CD14-positive monocyte (primary cell): ENCODE results near the gene OR1F1. TPM values are rescaled to one million over a fixed set of nuclear protein-coding genes. Genes with fewer than 3 reads are reported as not detected.

Experiments used
- DNase-seq, 3 donors: peaks; one replicate each; pipeline ENCODE4 v3.0.0-alpha.2; 2011 to 2022
- H2AFZ ChIP-seq: 2 replicates; pipeline ENCODE4 v1.6.0; 2012; ENCODE audit warnings: mild to moderate bottlenecking, low read depth, low read length, inconsistent platforms; ENCODE audit not compliant: insufficient read depth, poor library complexity, severe bottlenecking
- H3K27ac ChIP-seq, 2 donors: 1 replicate in 1 of 2; 2 replicates in 1 of 2; pipeline ENCODE4 v1.5.1; 2012 to 2013; ENCODE audit warnings: low read length in 2 of 2, control low read depth in 1 of 2, inconsistent platforms in 1 of 2, low read depth in 1 of 2, mild to moderate bottlenecking in 1 of 2
- H3K27me3 ChIP-seq, 2 donors: one replicate each; pipeline versions ENCODE4 v1.6.0 to v1.6.1; 2011 to 2013; ENCODE audit warnings: low read length in 2 of 2; ENCODE audit not compliant: control insufficient read depth in 2 of 2, insufficient read depth in 2 of 2
- H3K36me3 ChIP-seq, 2 donors: replicated peaks in 1 of 2; 1 replicate in 1 of 2; 2 replicates in 1 of 2; pipeline versions ENCODE4 v1.5.1 to v1.6.1; 2012 to 2013; ENCODE audit warnings: low read length in 2 of 2, control low read depth in 1 of 2, inconsistent platforms in 1 of 2, mild to moderate bottlenecking in 1 of 2; ENCODE audit not compliant: insufficient read depth in 2 of 2, control insufficient read depth in 1 of 2
- H3K4me1 ChIP-seq, 2 donors: 1 replicate in 1 of 2; 2 replicates in 1 of 2; pipeline versions ENCODE4 v1.5.1 to v1.6.1; 2012 to 2013; ENCODE audit warnings: low read length in 2 of 2, control low read depth in 1 of 2, inconsistent platforms in 1 of 2, mild to moderate bottlenecking in 1 of 2, moderate library complexity in 1 of 2; ENCODE audit not compliant: insufficient read depth in 2 of 2, control insufficient read depth in 1 of 2
- H3K4me2 ChIP-seq: replicated peaks from 2 replicates; pipeline ENCODE3; 2012; ENCODE audit warnings: low read length, moderate library complexity, mild to moderate bottlenecking; ENCODE audit not compliant: poor library complexity, severe bottlenecking; ENCODE audit errors: extremely low read depth
- H3K4me3 ChIP-seq, 3 experiments: fragments of 200-600 bp in 1 of 3; sonication (generic) in 1 of 3; replicated peaks in 1 of 3; 1 replicate in 2 of 3; 2 replicates in 1 of 3; pipeline ENCODE4 v1.5.1; 2011 to 2013; ENCODE audit warnings: low read length in 3 of 3, mild to moderate bottlenecking in 3 of 3, control low read depth in 2 of 3, low read depth in 2 of 3, inconsistent platforms in 1 of 3, moderate library complexity in 1 of 3
- H3K79me2 ChIP-seq: 2 replicates; pipeline ENCODE4 v1.6.0; 2012; ENCODE audit warnings: mild to moderate bottlenecking, control low read depth, inconsistent platforms, low read length, moderate library complexity; ENCODE audit not compliant: insufficient read depth
- H3K9ac ChIP-seq: 2 replicates; pipeline ENCODE4 v1.6.0; 2017; ENCODE audit warnings: low read length, mild to moderate bottlenecking; ENCODE audit not compliant: insufficient read depth, poor library complexity, severe bottlenecking
- H3K9me3 ChIP-seq, 2 donors: replicated peaks in 1 of 2; 1 replicate in 1 of 2; 2 replicates in 1 of 2; pipeline versions ENCODE4 v1.5.1 to v1.6.1; 2012 to 2013; ENCODE audit warnings: low read length in 2 of 2, control low read depth in 1 of 2; ENCODE audit not compliant: control insufficient read depth in 1 of 2, insufficient read depth in 1 of 2
- H4K20me1 ChIP-seq: 2 replicates; pipeline ENCODE4 v1.6.0; 2012; ENCODE audit warnings: mild to moderate bottlenecking, low read length, control low read depth, moderate library complexity; ENCODE audit not compliant: insufficient read depth
- H3K27ac Mint-ChIP-seq, 7 donors: one replicate each; pipeline ENCODE4 v1.8.0; 2020; ENCODE audit warnings: mild to moderate bottlenecking in 7 of 7, mixed read lengths in 7 of 7, moderate library complexity in 6 of 7, inconsistent platforms in 2 of 7
- H3K27me3 Mint-ChIP-seq, 3 donors: one replicate each; pipeline ENCODE4 v1.8.0; 2021 to 2022; ENCODE audit warnings: low read depth in 3 of 3, mild to moderate bottlenecking in 3 of 3, mixed read lengths in 3 of 3, moderate library complexity in 3 of 3, inconsistent platforms in 1 of 3
- H3K36me3 Mint-ChIP-seq, 2 donors: one replicate each; pipeline ENCODE4 v1.8.0; 2020; ENCODE audit warnings: mixed read lengths in 2 of 2, inconsistent platforms in 1 of 2, mild to moderate bottlenecking in 1 of 2
- H3K4me1 Mint-ChIP-seq: one replicate; pipeline ENCODE4 v1.8.0; 2020; ENCODE audit warnings: mild to moderate bottlenecking, mixed read lengths
- H3K4me3 Mint-ChIP-seq, 2 donors: one replicate each; pipeline ENCODE4 v1.8.0; 2020; ENCODE audit warnings: mild to moderate bottlenecking in 2 of 2, mixed read lengths in 2 of 2, moderate library complexity in 1 of 2
- H3K9me3 Mint-ChIP-seq, 7 donors: one replicate each; pipeline ENCODE4 v1.8.0; 2020 to 2022; ENCODE audit warnings: mixed read lengths in 7 of 7, mild to moderate bottlenecking in 6 of 7, moderate library complexity in 6 of 7, inconsistent platforms in 2 of 7
- CTCF ChIP-seq: fragments of 200-600 bp; IDR thresholded peaks from one replicate; pipeline ENCODE4 v1.8.0; 2022; ENCODE audit warnings: antibody characterized with exemption, mild to moderate bottlenecking
- WGBS: methylation state at CpG from one replicate; pipeline ENCODE4 v1.1.5; 2013; ENCODE audit warnings: missing lambda C conversion rate; ENCODE audit not compliant: insufficient coverage; 5-methylcytosine and 5-hydroxymethylcytosine counted together
- intact Hi-C, 2 donors: fragments of 100-400 bp; cut with micrococcal nuclease; formaldehyde crosslinking; loops; one replicate each; pipeline versions ENCODE4 v1.15.0 to v1.15.1; 2023
- polyA plus RNA-seq, 3 donors: library from polyadenylated mRNA; depleted of rRNA in 1 of 3; unstranded in 2 of 3; stranded (reverse) in 1 of 3; fragments of 300-500 nt in 2 of 3; fragments of >200 nt in 1 of 3; fragmentation: Illumina TruSeq in 2 of 3; gene quantifications; 1 replicate in 2 of 3; 2 replicates in 1 of 3; pipeline ENCODE4 v1.2.3, GENCODE V29; 2012 to 2021

Gene OR1F1
- polyA plus RNA-seq, 3 donors: not detected

- 90% methylated on average over 28 of the region's 37 CpGs for WGBS
- H3K27ac Mint-ChIP-seq: no peak overlapping the region
- Histone ChIP-seq H3K9ac (no peak overlapping the region), H3K36me3 (no peaks in the 10 kb centered on the region), H3K27ac (no peak overlapping the region), H3K4me1 (peaks cover 14 to 17% of the 10 kb centered on the region in 2 donors), H3K79me2 (no peaks in the 10 kb centered on the region), H3K4me3 (no peak overlapping the region), H2AFZ (no peak overlapping the region), H3K9me3 (no peaks in the 10 kb centered on the region), H4K20me1 (no peaks in the 10 kb centered on the region), H3K4me2 (no peak overlapping the region), H3K27me3 (peaks cover 15 to 52% of the 10 kb centered on the region in 2 donors)
- peaks cover 0 to 4% of the 10 kb centered on the region in 2 donors for H3K36me3 Mint-ChIP-seq
- TF ChIP-seq CTCF: no peak
- DNase-seq: no peak
- peaks cover 73 to 93% (median 74%) of the 10 kb centered on the region in 3 donors for H3K27me3 Mint-ChIP-seq
- intact Hi-C loops: no loop called here
- H3K4me3 Mint-ChIP-seq: peak overlapping the region in 1 of 2 donors; percentile 21
- peaks cover 23% of the 10 kb centered on the region for H3K4me1 Mint-ChIP-seq
- peaks cover 0 to 17% (median 6%) of the 10 kb centered on the region in 7 donors for H3K9me3 Mint-ChIP-seq
Observed at GRCh38 chr16:3164121-3164991, 23.6 kb upstream of the OR1F1 start.

- no peak overlapping the region for H3K27ac ChIP-seq
- H3K9me3 ChIP-seq: peaks cover 0 to 3% of the 10 kb centered on the region in 2 donors
- H3K4me1 ChIP-seq: peaks cover 6 to 9% of the 10 kb centered on the region in 2 donors
- H3K79me2 ChIP-seq: no peaks in the 10 kb centered on the region
- H4K20me1 ChIP-seq: no peaks in the 10 kb centered on the region
- peak overlapping the region; percentile 71 for H2AFZ ChIP-seq
- peak overlapping the region in 1 of 7 donors; percentile 60 for H3K27ac Mint-ChIP-seq
- peak overlapping the region; percentile 60 for H3K4me2 ChIP-seq
- TF ChIP-seq CTCF: no peak
- intact Hi-C loops: loop anchor here in 1 of 2 donors (5.0 kb wide), 1 partner anchor 103 kb away; no protein-coding TSS in a partner anchor
- no peak for DNase-seq
- H3K4me3 Mint-ChIP-seq: peak overlapping the region; percentile 37 to 77
- H3K4me1 Mint-ChIP-seq: peaks cover 14% of the 10 kb centered on the region
- peaks cover 19 to 53% of the 10 kb centered on the region in 2 donors for H3K27me3 ChIP-seq
- 100% methylated on average over 2 of the region's 12 CpGs for WGBS
- H3K36me3 Mint-ChIP-seq: no peaks in the 10 kb centered on the region
- peak overlapping the region; percentile 21 for H3K9ac ChIP-seq
- no peaks in the 10 kb centered on the region for H3K36me3 ChIP-seq
- H3K4me3 ChIP-seq: peak overlapping the region in 1 of 3 experiments; percentile 60
- peaks cover 73 to 93% (median 75%) of the 10 kb centered on the region in 3 donors for H3K27me3 Mint-ChIP-seq
- H3K9me3 Mint-ChIP-seq: peaks cover 0 to 15% (median 5%) of the 10 kb centered on the region in 7 donors
Observed at GRCh38 chr16:3165111-3165822, 22.7 kb upstream of the OR1F1 start.
